Measurements from ENCODE around the gene MTRFR.
A peak's percentile ranks its signal among the peaks of the same experiment; 100 is the strongest.

MTRFR gene

DNA sequence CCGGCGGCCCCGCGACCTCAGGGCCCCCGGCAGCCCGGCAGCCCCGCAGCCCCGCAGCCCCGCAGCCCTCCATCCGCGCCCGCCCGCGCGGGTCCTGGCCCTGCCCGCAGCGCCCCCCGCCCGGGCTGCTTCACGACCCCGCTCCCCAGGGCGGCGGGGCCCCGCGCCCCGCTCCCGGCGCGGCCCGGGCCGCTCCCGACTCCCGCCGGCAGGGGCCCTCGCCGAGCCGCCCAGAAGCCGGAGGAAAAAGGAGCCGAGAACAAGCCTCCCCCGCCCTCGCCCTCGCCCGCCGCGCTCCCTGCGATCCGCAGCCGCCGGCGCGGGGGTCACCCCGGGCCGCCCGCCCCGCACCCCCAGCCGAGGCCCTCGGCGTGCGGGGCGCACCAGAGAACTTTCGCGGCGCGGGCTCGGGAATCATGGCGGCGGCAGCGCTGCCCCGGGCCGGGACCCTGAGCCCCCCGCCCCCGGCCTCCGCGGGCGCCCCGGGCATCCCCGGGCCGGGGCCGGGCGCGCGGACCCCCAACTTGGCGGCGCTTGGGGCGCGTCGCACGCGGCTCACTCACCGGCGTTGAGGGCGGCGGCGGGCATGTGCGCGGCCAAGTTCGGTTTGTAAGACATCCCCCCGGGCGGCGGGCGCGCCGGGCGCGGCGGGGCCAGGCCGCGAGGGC, 37.9 kb downstream of the MTRFR start:
- DNase-seq, result no peak

DNA sequence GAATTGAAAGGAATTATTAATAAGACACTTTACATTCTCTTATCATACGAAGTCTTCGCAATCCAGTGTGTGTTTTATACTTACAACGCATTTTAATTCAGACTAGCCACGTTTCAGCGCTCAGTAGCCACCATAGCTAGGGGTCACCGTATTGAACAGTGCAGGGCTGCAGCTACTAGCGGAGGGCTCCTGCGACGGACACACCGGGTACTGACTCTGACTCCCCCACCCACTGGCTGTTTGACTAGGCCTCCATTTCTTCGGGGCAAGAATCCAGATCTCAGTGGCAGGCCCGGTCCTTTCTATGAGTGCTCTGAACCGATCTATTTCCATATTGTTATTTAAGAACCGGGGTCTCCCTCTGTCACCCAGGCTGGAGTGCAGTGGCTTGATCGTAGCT, 39.9 kb downstream of the MTRFR start:
- no peak for DNase-seq

DNA sequence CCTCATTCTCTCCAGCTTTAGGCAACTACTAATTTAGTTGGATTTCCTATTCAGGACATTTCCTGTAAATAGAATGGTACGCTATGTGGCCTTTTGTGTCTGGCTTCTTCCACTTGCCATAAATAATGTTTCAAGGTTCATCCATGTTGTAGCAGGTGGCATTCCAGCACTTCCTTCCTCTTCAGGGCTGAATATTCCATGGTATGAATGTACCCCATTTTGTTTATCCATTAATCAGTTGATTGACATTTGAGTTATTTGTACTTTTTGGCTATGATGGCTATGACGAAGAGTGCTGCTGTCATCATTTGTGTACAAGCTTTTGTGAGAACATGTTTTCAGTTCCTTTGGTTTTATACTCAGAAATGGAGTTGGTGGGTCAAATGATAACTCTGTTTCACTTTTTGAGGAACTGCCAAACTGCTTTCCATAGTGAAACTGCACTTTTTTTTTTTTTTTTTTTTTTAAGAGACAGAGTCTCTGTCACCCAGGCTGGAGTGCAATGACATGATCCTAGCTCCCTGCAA, 44.9 kb downstream of the MTRFR start:
- DNase-seq, result no peak

DNA sequence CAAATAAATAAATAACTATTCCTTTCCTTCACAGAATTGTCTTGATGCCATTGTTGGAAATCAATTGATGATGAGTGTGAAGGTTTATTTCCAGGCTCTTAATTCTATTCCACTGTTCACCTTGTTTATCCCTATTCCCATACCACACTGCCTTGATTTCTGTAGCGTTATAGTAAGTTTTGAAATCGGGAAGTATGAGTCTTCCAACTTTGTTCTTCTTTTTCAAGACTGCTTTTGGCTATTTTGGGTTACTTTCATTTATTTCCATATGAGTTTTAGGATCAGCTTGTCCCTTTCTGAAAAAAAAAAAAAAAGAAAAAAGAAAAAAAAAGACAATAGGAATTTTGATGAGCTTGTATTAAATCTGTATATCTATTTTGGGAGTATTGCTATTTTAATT, 47.7 kb downstream of the MTRFR start:
- no peak for DNase-seq

DNA sequence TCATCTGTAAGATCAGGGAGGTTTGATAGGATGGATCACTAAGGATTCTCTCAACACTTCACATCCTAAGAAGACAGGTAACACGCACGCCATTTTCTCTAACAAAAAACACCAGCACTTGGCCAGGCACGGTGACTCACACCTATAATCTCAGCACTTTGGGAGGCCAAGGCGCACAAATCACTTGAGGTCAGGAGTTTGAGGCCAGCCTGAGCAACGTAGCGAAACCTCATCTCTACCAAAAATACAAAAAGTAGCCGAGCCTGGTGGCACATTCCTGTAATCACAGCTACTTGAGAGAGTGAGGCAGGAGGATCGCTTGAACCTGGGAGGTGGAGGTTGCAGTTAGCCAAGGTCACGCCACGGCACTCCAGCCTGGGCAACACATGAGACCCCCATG, 48.9 kb downstream of the MTRFR start:
- no peak for DNase-seq

DNA sequence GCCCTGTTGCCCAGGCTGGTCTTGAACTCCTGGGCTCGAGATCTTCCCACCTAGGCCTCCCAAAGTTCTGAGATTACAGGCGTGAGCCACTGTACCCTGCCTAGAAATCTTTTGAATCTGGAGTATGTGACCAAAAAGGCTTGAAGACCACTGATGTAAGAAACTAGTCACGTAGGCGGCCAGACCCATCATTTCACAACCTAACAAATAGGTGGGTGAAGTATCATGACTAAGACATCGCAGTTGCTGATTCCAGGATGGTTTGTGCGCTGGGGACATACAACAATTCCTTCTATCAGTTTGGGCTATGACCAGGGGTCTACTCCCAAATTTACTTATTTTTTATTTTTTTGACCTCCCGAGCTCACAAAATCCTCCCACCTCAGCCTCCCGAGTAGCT, 50.2 kb downstream of the MTRFR start:
- no peak for DNase-seq

DNA sequence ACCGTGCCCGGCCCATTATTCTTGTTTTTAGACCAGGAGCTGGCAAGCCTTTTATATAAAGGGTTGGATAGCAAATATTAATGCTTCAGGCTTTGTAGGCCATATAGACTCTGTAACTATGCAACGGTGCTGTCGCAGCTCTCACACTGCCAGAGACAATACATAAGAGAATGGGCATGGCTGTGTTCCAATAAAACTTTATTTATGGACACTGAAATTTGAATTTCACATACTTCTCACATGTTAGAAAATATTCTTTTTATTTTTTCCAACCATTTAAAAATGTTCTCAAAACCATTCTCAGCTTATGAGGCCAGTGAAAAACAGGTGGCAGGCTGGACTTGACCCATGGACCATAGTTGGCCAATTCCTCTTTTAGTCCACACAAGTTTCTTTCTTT, 51.4 kb downstream of the MTRFR start:
- no peak for DNase-seq

DNA sequence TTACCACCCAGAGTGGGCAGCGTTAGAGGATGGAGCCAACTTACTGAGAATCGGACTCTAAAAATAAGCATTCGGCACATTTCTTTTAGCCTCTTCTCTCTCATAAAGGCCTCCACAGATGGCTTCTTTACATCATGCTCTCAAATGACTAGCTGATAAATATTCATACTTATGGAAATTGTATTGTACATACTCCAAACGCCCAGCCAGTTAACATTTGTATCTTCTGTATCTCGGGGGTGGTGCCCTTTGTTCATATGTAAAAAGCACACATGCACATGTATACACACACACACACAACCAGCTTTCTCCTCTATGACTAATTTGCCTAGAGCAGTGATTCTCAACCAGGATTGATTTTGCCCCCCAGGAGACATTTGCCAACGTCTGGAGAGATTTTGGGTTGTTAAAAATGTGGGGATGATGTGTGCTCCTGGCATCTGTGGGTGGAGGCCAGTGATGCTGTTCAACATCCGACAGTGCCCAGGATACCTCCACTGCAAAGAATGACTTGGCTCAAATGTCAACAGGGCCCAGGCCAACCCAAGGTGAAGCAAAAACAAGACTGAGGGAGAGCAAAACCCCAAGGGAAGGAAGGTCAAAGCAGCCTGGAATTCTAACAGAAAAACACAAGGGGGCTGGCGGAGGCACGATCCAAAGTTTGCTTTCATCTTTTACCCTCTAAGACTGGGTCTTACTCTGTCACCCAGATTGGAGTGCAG, 53.6 kb downstream of the MTRFR start:
- DNase-seq, result no peak

DNA sequence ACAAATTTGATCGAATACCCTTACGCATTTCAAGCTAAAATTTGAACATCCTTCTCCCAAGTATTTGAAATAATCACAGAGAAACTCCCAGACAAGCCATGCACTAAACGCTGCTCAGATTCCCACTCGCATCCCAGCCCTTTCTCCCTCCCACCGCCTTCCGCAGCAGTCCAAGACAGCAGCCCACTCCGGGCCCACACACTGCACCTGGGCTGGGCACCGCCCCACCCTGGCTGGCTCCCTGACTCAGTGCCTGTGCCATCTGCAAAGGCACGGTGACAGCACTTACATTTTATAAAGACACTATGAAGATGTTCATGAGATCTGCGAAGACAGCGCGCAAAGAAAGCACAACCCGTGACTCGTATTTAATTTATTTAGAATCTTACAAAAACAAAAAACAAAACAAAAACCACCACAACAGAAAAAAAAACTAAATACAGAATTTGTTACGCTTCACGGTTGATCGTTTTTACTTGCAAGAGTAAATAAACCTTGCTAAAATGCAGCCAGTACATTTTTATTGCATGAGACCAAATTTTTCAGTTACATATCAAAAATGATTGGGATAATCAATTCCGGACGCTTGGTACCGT, 55.6 kb downstream of the MTRFR start:
- no peak for DNase-seq

DNA sequence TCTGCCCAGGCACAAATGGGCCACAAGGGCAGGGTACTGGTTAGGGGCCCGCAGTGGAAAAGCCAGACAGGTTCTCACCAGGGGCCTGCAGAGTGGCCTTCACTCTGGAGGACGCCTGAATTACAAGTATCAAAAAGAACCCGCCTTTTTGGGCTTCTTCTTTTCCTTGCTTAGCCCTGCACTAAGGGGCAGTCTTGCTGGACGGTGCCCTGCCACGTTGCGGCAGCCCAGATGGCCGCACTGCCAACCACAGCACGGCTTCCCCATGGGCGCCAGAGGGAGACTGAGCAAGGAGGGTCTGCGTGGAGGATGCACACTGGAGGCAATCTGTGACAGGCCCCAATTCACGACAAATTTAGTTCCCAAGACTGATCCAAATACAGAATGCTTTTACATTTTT, 56.7 kb downstream of the MTRFR start:
- DNase-seq, result no peak

DNA sequence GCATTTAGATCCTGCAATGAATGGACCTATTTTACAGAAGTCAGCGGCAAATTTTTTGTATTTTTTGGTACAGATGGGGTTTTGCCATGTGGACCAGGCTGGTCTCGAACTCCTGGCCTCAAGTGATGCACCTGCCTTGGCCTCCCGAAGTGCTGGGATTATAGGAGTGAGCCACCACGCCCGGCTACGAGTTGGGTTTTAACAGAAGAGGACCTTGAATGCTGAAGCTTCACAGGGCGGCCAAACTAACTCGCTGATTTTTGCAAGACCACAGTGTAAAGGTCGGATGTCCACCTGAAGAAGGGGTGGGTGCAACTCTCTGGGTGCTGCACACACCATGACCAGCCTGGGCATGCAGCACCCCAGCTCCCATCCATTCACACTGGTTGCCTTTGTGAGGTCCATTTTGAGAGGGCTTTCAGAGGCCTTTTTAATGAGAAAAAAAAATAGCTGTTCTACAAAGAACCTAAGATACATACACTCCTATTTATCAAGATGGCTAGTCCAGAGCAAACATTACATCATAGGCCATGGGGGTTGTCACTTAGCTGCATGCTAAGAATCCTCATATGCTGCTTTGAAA, 60.0 kb downstream of the MTRFR start:
- no peak for DNase-seq

DNA sequence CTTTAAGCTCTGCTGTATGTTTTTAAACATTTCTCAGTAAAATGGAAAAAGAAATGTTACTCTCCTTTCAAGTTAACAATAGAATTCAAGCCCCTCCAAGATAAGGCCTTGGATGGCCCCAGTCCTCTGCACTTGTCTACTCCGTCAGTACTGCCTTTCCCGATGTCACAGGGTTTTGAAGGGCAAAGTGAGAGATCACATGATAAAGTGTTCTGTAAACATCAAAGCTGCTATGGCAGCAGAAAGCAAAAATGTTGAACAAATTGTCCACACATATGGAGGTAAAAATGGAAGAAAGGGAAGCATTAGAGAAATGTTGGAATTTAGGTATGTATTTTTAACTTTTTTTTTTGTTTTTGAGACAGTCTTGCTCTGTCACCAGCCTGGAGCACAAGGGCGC, 71.9 kb downstream of the MTRFR start:
- no peak for DNase-seq

DNA sequence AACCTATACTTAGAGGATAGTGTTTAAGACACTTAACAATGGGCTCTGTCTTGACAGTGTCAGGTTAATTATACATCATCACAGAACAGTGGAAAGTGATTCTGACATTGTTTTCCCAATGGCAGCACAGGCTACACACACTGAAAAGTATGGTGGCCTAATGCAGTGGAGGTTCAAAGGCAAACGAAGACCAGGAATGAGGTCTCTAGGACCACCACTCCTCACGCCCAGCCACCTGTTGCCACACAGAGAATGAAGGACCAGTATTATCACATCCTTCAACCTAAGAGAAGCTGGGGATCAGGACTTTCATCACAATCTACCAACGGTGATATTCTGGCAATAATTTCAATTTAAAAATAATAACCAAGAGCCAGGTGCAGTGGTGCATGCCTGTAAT, 73.0 kb downstream of the MTRFR start:
- DNase-seq, result peak; percentile 36
